GM12874 (cell line): ENCODE results near the gene EXD3.

ENCODE experiments used
- TF ChIP-seq, protein P1 (sequence below): IDR thresholded peaks from 2 replicates; pipeline ENCODE4 v1.5.1; 2011; ENCODE audit warnings: low read depth, mild to moderate bottlenecking, control low read depth, low read length, moderate library complexity; ENCODE audit not compliant: insufficient read depth

EXD3 gene

DNA sequence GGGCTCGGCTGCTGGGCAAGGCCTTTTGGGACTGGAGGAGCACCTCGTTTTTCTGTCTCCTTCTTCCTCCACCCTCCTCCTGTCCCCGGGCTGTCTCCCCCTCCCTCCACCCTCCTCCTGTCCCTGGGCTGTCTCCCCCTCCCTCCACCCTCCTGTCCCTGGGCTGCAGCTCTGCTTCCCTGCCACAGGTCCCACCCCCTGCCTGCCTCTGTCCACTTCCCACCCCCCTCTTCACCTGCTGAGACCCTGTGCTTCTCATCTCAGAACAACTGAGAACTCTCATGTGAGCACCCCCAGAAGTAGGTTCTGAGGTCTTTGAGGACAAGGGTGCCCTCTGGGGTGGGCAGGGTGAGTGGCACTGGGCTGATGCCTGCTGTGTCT, 151.3 kb downstream of the EXD3 start:
- TF ChIP-seq, protein P1, sequence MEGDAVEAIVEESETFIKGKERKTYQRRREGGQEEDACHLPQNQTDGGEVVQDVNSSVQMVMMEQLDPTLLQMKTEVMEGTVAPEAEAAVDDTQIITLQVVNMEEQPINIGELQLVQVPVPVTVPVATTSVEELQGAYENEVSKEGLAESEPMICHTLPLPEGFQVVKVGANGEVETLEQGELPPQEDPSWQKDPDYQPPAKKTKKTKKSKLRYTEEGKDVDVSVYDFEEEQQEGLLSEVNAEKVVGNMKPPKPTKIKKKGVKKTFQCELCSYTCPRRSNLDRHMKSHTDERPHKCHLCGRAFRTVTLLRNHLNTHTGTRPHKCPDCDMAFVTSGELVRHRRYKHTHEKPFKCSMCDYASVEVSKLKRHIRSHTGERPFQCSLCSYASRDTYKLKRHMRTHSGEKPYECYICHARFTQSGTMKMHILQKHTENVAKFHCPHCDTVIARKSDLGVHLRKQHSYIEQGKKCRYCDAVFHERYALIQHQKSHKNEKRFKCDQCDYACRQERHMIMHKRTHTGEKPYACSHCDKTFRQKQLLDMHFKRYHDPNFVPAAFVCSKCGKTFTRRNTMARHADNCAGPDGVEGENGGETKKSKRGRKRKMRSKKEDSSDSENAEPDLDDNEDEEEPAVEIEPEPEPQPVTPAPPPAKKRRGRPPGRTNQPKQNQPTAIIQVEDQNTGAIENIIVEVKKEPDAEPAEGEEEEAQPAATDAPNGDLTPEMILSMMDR = no peak

DNA sequence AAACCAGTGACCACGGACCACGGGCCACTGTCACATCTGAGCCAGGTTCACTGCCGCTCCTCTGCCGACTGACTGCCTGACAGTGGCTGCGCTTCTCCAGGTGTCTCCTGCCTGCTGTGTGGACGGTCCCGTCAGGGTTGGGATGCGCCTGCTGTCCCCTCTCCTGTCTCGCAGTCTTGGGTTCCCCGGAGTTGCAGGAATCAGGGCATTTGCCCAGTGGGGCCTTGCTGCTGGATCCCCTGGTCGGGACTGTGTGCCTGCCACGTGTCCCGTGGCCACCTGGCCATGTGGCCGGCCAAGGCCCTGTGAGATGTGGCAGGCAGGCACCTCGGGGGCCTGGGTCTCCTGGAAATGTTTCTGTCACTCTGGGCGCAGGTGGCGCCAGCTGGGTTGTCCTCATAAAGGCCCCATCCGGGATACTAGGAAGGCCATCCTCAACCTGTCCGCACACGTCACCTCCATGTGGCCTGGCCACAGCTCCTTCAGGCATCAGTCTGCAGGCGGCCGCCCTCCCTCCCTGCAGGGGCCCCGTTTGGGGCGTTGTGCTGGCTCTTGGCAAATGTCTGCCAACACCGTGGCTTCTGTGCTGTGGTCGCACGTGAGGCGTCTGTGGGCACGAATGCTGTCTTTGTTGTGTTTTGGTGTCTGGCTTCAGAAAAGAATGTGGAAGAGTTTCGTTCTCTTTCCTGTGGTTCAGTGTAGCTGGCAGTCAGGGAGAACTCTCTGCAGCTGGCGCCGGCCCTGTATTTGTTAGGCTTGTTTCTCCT, 151.8 kb downstream of the EXD3 start:
- TF ChIP-seq, protein P1 = no peak

DNA sequence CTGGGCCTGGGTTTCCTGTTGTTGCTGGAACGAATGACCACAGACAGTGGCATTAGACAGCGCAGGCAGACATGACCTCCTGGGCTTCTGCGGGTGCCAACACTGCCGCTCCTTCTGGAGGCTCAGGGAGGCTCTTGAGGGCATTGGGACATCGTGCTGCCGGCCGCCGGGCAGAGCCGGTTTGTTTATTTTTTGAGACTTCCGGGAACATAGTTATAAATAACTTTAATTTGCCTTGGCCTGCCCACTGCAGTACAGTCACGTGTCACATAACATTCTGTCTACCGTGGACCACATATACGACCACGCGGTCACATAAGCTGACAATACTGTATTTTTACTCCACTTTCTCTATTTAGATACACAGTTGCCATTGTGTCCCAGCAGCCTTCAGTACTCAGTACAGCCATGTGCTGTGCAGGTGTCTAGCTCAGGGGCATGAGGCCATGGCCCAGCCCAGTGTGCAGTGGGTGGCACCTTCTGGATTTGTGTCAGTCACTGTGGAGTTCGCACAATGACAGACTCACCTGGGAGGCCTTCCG, 153.7 kb downstream of the EXD3 start:
- TF ChIP-seq, protein P1 = no peak

DNA sequence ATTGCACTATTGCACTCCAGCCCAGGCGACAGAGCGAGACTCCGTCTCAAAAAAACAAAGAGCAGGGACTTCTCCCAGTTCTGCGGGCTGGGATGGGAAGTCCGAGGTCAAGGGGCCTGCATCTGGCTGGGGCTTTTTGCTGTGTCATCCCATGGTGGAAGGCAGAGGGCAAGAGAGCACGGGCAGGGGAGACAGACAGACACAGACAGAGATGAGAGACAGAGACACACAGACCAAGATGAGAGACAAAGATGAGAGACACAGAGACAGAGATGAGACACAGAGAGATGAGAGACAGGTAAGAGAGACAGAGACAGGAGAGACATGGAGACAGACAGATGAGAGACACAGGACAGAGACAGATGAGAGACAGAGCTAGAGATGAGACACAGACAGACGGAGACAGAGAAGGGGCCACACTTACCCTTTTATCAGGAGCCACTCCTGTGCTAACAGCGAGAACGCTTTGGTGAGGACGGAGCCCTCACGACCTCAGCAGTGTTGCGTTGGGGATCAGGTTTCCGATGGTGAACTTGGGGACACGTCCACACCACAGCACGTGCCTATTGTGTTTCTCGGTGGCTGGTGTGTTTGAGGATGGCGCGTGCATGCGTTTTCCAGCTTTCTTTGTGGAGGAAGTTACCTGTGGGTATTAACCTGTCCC, 154.3 kb downstream of the EXD3 start:
- TF ChIP-seq, protein P1 = no peak

DNA sequence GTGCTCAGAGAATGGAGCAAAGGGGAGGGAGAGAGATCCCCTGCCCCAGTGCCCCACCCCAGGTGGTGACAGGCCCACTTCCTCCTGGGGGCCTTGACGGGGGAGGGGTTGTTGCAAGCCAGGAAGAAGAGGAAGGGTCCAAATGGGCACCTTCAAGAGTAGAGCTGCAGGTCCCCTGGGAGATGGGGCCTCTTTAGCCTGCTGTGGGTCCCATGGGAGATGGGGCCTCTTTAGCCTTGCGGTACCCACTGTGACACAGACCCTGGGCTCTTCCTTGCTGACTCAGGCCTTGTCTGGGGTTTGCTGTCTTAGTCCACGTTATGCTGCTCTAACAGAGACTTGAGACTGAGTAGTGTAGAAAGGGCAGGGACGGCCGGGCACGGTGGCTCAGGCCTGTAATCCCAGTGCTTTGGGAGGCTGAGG, 155.0 kb downstream of the EXD3 start:
- TF ChIP-seq, protein P1 = no peak

DNA sequence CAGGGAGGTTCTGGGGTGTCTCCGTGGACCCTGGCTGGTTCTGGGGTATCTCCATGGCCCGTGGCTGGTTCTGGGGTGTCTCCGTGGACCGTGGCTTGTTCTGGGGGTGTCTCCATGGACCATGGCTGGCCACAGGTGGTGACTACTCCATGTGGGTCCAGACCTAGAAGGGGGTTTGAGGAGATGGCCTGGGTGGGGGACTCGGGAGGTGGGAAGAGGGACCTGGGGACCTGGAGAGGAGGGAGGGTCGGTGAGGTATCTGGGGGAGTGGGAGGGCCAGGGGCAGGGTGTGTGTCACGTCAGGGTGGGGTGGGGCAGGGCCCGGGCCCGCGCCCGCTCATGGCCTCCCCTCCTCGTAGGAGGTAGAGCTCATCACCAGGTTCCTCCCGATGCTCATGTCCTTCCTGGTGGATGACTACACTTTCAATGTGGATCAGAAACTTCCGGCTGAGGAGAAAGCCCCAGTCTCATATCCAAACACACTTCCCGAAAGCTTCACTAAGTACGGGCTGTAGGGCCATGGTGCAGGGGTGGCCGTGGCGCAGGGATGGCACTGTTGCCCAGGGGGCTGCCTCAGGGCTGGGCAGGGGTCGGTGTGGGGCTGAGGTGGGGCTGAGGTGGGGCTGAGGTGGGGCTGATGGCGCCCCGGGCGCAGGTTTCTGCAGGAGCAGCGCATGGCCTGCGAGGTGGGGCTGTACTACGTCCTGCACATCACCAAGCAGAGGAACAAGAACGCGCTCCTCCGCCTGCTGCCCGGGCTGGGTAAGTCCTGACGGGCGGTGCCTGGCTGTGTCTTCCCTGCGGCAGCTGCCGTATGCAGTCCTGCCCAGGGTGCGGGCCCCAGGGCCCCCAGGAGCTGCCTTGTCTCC, 156.1 kb downstream of the EXD3 start:
- TF ChIP-seq, protein P1 = no peak

DNA sequence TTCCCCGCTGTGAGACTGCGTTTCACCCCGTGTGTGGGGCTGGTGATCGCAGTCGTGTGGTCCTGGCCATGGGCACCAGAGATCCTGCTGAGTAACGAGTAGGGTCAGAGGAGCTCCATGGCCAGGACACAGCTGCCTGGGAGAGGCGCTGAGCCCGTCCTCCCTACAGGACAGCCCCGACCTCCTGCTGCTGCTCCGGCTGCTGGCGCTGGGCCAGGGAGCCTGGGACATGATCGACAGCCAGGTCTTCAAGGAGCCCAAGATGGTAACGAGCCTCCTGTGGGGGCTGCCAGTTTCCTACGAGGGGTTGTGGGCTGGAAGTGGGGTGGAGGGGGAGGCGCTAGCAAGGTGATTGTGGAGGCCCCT, 156.8 kb downstream of the EXD3 start:
- TF ChIP-seq, protein P1 = no peak
